ENCODE measurements around the gene NDE1.
"Not testable (repeated sequence)": the region's sequence is repeated elsewhere in the genome, so short reads cannot be mapped to it uniquely, and the experiment has no call there.

NDE1 gene

DNA sequence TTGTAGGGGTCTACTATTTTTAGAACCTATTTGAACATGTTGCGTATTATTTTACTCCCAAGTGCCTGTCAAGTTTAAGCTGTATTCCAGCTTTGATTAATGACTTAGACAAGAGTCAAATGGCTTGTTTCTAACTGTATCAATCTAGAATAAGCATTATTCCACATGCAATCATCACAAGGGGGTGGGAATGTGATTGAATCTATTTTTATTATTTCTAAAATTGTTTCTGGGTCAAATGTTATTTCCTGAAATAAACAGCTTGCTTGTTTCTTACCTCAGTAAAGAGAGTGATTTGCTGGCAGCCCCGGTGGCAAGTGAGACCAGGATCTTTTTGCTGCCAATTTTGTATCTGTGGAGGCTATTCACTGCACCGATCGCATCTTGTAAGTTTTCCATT, 28.6 kb upstream of the NDE1 start:
- FAIRE-seq: no peak

DNA sequence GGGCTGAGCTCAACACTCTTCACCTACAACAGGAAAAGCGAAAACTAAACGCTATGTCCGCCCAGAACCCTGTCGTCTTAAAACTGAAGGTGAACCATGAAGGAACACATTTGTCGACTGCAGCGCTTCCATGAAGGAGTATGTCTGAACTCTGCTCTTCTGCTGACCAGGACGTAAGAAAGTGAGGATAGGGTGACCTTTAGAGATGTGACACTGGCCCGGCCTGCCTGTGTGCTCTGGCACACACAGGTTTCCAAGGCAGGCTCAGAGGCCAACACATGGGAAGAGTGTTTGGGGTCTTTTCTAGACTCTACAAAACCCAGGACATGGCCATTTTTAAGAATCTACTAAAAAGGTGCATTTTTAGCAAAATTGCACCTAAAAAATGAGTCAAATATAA, 28.2 kb upstream of the NDE1 start:
- no peak for FAIRE-seq

DNA sequence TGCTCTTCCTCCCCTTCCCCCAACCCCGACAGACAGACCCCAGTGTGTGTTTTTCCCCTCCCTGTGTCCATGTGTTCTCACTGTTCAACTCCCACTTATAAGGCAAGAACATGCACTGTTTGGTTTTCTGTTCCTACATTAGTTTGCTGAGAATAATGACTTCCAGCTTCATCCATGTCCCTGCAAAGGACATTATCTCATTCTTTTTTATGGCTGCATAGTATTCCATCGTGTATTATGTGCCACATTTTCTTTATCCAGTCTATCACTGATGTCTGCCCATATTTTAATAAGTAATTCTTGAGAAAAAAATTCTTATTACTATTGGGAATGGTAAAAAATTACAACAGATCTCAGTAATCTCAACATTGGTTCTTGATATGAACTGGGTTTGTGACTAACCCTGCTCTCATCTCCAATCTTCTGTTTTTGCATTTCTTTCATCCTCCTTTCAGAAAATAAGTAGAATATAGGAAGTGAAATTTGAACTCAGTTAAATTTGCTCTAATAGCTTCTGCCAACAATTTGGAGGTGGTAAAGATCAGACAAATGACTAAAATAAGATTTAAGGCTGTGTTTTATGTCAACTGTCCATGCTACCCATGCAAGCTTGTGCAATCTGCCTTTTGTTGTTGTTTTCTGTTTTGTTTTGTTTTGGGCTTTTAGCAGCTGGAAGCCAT, 18.2 kb upstream of the NDE1 start:
- FAIRE-seq: no peak

DNA sequence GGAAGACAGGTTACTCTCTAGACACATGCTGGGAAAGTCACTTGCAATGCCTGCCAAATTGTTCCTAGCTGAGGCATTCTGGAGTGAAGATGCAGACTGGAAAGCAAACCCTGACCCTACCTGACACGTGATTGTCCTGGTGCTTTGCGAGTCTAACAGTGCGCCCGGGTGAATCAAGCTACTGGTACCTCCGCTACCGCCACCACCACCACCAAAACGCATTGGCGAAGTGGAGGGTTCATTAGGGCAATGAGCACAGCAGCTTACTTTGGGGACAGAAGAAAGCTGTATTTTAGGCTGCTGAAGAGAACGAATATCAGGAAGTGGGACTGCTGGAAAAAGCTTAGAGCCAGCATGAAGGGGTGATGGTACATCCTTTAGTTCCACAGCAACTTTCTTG, 14.1 kb upstream of the NDE1 start:
- no peak for FAIRE-seq

DNA sequence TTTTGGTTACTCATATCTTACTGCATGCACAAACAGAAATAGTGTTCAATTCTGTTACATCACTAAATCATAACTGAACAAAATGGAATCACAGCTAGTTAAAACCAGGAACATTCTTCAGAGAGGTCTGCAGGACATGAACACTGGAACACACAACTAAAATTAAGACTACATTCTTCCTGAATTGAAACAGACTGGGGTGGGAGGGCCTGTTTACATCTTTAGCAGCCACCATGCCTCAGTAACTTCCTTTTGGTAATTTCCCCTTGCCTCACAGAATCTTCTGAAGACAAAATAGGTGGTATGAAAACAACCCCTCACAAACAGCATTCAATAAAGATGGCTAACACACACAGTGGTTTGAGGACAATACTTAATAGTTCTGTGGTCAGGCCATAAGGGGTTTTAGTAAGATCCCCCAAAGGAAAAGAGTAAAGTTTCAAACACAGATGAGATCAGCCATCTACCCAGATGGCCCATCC, 13.6 kb upstream of the NDE1 start:
- FAIRE-seq: no peak

DNA sequence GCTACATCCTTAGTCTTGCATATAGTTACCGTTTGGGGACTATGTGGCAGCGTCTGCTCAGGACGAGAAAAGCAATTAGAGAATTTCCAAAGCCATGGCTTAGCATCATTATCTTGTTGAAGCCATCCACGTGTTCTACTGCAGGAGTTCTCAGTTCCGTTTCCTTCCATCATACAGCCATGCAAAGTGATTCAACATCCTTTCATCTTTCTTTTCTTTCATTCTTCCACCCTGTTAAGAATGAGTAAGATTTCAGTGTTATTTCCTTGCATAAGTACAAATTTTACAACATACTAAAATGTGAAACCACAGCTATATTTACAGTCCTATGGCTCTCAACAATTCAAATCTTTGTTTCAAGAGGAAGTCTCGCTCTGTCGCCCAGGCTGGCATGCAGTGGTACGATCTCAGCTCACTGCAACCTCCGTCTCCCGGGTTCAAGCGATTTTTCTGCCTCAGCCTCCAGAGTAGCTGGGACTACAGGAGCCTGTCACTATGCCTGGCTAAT, 10.9 kb upstream of the NDE1 start:
- FAIRE-seq: no peak

DNA sequence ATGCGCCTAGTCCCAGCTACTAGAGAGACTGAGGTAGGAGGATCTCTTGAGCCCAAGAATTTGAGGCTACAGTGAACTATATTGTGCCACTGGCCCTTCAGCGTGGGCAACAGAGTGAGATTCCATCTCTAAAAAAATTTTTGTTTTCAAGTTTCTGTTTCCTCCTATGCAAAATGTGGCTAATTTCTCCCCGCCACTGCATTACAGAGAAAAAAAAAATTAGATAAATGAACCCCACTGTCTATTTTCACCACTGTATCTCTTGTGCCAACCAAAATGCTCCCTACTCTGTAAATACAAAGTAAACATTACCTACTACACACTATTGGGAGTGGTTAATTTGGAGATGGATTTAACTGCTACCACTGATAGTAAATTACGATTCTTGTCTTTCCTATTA, 9.1 kb upstream of the NDE1 start:
- FAIRE-seq: no peak

DNA sequence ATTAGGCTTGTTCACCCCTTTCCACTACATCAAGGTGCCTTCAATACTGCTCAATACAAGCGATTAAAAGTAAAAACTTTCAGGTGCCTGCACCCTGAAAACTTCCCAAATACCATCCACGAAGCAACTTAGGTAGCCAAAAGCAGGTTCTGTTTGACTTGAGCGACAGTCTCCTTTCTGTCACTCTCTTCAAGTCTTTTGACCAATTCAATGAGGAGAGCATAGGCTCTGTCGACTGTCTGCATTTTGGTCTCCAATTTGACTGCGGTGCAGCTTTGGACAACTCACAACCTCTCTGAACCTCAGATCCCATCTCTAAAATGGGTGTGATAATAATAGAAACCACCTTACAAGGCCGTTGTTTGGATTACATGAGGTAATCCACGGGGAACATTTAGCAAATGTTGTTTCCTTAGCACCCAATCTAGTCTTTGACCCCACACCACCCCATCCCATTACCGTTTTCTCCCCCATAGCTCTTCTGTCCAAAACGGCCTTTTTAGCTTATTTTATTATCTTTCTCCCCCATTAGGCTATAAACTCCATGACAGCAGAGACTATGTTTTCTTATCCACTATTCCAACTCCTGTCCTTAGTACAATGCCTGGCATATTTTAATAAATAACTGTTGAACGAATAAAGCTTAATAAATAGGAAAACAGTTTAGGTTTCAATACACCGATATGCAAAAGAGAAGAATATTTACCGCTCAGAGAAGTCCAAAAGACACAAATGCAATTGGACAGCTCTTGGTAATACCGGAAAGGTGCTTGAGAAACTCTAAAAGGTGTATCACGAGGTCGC, 8.1 kb upstream of the NDE1 start:
- FAIRE-seq: no peak

DNA sequence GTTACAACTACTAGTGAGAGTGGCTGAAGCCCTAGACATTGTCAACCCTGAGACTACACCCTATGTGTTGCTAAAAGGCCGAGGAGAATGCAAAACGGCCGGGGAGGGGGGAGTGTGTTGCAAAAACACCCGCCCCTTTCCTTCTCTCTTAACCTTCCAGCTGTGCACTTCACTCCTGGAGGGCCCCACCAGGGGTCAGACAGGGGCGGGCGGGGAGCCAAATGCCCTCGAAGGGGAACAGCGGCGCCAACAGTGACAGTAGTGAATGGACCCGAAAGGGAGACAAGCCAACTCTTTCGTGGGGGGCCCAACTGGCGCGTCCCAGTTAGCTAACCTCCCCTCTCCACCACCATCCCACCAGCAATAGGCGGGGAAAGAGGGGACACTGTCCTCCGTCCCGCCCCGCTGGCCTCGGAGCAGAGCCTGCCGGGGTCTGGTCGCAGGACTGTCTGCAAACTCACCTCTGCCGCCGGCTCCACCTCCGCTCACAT, 7.4 kb upstream of the NDE1 start:
- no peak for FAIRE-seq

DNA sequence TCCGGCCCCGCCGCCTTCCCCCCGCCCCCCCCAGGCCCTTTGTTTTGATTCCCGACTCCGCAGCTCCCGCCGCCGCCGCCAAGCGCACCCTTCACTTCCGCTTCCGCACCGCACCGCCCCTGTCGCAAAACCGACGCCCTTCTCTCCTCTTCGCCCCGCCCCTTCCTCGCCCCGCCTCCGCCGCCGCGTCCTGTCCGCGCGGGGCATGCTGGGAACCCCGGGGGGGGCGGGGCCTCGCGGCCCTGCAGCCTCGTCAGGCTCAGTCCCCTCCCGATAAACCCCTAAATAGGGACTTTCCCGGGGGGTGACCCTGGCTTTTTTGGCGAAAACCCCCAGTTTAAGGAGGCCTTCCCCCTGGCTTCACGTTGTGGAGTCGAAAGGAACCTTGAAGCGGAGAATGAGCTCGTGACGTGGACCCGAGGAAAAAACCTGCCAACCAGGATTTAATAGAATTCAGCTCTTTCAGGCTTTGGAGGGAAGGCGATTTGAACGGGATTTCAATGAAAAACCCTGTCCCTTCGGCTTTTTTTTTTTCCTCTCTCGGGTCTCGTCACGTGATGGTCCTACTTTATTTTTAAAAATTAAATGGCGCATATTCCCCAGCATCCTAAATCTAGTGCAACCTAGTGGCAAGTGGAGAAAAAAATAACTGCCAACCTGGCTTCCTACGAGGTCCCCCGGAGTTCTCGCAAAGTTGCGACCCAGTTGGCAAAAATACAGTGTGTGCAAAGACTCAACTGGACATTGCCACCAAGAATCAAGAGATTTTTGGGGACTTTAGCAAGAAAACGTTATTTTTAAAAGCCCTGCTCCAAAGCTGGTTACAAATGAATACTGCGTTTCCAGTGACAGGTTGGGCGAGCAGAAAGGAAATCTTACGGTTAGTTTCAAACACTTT, 6.7 kb upstream of the NDE1 start, which contains the start of gene MARF1:
MARF1 (minus strand) TSS at position 107 of the 898 bp plus-strand sequence. CDS start 3,921 bp downstream, outside the sequence.
- no peak for FAIRE-seq

DNA sequence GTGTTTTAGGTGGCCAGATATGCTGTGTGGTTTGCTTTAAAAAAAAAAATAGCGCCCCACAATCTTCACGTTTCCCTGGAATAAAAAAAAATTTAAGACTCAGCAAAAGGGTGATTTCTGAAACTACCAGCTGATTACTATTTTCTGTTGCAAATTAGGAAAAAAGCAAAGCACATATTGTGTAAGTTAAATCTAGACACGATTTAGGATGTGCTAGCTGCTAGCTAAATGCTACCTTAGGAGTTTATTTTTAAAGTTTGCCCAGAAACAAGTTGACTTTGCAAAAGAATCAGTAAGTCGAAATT, 6.1 kb upstream of the NDE1 start:
- no peak for FAIRE-seq

DNA sequence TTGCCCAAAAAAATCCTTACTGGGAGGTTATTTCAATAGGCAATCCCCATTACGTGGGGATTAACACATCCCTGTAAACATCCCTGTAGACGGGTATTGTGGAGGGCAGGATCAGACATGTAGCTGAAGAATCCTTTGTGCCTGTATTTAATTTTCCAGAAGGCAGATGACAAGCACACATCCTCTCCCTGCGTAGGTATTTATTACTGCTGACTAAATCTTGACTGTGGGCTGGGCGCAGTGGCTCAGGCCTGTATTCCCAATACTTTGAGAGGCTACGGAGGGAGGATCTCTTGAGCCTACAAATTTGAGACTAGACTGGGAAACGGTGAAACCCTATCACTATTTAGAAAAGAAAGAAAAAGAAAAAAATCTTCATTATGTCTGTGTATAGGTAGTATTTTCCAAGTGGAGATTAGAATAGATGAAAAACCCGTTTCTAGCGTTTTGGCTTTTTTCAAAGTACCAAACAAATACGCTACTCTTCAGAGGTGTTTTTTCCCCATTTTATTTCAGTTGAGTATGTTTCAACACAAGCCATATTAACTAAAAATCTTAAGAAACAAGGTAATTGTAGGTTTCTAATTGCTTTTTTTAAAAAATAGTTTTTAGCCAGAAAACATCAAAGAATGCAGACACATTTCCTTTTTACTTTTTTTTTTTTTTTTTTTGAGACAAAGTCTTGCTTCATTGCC, 5.6 kb upstream of the NDE1 start:
- FAIRE-seq: no peak

DNA sequence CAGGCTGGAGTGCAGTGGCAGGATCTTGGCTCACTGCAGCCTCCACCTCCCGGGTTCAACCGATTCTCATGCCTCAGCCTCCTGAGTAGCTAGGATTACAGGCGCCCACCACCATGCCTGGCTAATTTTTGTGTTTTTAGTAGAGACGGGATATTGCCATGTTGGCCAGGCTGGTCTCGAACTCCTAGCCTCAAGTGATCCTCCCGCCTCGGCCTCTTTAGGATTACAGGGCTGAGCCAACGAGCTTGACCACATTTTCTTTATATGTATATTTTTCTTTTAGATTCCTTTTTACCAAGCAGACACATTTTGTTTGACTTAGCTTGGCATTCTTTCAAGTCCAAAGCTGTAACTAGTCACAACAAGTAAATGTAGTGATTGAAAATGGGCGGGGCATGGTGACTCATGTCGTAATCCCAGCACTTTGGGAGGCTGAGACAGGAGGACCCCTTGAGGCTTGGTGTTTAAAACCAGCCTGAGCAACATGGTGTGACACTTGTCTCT, 5.0 kb upstream of the NDE1 start:
- FAIRE-seq: not testable (repeated sequence)

DNA sequence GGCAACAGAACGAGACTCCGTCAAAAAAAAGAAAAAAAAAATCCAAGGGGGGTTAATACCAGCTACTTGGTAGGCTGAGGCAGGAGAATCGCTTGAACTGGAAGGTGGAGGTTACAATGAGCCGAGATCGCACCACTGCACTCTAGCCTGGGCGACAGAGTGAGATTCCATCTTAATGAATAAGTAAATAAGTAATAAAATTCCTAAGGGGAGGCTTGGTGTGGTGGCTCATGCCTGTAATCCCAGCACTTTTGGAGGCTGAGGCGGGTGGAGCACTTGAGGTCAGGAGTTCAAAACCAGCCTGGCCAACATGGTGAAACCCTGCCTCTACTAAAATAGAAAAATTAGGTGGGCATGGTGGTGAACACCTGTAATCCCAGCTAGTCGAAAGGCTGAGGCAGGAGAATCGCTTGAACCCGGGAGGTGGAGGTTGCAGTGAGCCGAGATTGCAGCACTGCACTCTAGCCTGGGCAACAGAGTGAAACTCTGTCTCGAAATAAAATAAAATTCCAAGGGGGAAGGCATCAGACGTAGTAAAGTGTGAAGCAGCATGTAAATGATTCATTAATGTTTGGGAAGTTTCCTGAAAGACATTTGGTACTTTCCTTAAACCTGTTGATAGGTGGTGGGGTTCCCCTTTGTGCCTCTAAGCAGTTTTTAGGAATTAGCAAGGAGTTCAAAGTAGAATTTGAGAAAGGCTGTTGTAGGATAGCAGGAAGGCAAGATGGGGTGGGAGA, 3.3 kb upstream of the NDE1 start:
- FAIRE-seq: not testable (repeated sequence)

DNA sequence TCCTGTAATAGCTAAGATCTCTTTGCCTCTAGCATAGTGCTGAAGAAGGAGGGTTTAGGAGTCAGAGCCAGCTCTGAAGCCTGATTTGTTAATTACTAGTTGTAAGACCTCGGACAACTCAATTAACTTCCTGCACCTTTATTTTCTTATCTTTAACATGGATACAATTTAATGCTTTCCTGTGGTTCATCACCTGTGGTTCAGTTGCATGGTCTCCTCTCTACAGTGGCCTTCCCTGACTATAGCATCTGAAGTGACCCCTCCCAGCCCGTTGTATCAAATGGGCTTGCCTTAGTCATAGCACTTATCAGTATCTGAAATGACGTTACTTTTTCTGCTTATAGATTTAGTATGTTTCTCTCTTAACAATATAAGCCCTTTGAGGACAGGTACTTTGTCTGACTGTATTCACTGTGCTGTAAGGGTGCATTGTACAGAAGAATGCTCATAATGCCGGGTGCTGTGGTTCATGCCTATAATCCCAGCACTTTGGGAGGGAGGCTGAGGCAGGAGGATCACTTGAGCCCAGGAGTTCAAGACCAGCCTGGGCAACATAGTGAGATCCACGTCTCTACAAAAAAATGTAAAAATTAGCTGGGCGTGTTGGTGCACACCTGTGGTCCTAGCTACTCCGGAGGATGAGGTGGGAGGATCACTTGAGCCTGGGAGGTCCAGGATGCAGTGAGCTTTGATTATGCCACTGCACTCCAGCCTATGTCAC, 2.6 kb upstream of the NDE1 start:
- FAIRE-seq: no peak

DNA sequence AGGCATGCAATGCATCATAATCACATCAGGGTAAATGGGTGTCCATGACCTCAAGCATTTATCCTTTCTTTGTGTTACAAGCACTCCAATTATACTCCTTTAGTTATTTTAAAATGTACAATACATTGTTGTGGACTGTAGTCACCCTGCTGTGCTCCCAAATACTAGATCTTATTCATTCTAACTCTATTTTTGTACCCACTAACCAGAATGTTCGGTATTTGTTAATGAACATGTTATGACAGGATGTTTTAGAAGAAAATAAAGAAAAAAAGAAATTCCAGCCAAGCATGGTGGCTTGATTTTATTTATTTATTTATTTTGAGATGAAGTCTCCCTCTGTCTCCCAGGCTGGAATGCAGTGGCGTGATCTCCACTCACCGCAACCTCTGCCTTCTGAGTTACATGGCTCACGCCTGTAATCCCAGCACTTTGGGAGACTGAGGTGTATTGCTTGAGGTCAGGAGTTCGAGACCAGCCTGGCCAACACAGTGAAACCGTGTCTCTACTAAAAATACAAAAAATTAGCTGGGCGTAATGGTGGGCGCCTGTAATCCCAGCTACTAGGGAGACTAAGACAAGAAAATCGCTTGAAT, 1.8 kb upstream of the NDE1 start:
- no peak for FAIRE-seq

DNA sequence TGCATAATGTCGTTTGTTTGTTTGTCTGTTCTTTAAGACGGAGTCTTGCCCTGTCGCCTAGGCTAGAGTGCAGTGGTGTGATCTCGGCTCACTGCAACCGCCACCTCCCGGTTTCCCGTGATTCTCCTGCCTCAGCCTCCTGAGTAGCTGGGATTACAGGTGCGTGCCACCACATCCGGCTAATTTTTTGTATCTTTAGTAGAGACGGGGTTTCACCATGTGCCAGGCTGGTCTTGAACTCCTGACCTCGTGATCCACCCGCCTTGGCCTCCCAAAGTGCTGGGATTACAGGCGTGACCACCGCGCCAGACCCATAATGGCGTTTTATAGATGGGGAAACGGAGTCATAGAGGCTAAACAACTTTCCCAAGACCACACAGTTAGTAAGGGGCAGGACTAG, 734 bp upstream of the NDE1 start:
- FAIRE-seq: not testable (repeated sequence)

DNA sequence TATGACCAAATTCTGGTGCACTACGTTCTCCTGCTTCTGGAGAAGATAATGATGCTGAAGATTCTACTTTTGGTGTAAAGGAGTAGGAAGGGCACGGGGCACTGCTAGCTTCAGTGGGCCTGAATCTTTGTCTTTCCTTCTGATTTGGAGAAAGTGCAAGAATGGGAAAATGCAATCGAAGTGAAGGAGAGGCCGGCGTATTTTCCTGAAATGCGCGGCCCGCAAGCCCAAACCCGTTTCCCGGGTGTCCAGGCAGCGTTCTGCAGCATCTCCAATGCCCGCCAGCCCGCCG, 372 bp upstream of the NDE1 start:
- FAIRE-seq: no peak

DNA sequence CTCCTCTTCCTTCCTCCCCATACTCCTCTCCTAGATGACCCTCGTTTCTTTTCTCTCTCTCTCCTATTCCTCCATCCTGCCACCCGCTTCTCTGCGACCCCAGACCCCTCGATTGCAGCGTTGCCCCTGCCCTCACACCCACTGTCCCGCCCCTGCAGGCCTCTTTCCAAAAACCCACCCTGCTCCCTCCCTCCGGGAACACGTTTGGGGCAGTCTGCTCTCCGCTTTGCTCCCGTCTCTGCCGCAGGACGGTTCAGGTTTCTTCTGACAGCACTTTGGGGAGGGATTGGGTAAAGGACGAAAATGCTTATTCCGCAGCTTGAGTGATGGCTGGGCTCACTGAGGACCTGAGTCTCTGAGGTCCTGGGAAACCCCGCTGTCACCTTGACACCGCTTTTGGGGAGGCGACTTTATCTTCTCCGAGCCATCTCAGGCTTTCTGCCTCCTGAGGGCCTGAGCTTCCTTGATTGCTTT, 690 bp downstream of the NDE1 start:
- FAIRE-seq: no peak

DNA sequence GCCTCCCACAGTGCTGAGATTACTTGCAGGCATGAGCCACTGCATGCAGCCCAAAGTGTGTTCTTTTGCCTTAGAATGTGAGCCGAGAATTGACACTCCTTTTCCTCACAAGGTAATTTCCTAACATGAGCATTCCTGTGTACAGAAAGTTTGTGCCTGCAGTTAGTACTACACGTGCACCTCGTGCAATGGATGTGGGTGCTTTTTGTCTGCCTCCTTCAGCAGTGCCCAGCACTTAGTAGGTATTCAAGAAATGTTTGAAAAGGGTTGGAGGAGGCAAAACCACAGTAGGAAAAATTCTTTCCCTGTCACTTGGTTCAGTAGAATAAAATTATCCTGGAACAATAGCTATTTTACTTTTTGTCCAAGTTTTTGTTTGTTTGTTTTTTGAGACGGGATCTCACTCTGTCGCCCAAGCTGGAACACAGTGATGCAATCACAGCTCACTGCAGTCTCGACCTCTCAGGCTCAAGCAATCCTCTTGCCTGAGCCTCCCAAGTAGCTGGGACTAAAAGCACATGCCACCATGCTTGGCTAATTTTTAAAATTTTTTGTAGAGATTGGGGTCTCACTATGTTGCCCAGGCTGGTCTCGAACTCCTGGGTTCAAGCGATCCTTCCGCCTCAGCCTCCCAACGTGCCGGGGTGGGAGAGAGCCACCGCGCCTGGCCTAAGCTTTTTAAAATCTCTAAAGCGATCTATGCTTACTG, 2.4 kb downstream of the NDE1 start:
- FAIRE-seq: no peak
